K562 (cell line): ENCODE results near the gene SCUBE1. TPM values are rescaled to one million over a fixed set of nuclear protein-coding genes. Genes with fewer than 3 reads are reported as not detected.
A peak's percentile ranks its signal among the peaks of the same experiment; 100 is the strongest.

ENCODE experiments used
- ATAC-seq: fragments of 200-7000 bp; cut with Tn5 transposase; 3 replicates; pipeline ENCODE4 v1.9.1; 2020; ENCODE audit warnings: moderate library complexity
- BruUV-seq: library from RNA; stranded (reverse); fragments of 400-500 nt; replicated peaks from 2 replicates; lab custom pipeline; 2021; lab: Mats Ljungman, UMichigan
- CTCF ChIA-PET: fragments of 300-600 bp; formaldehyde crosslinking; extraction: SDS; loops from one replicate; lab custom pipeline; 2021; ENCODE audit warnings: low intra/inter-chr PET ratio; lab: Yijun Ruan, JAX
- POLR2A ChIA-PET: fragments of 300-600, 350-650 bp; sonication (Branson Sonifier 250); formaldehyde crosslinking; extraction: SDS; loops from one replicate; lab custom pipeline; 2021; ENCODE audit warnings: antibody characterized with exemption, inconsistent platforms; lab: Yijun Ruan, JAX
- DNase-seq, 4 experiments: peaks; one replicate each; pipeline versions ENCODE4 v3.0.0 to v3.0.0-alpha.2; 2011 to 2018; ENCODE audit warnings: low spot score in 3 of 4, mixed read lengths in 3 of 4; ENCODE audit errors: extremely low read depth in 1 of 4
- FAIRE-seq: peaks from 2 replicates; lab custom pipeline; 2011; peaks lifted over from hg19 to GRCh38; lab: Jason Lieb, UNC
- H2AFZ ChIP-seq: 2 replicates; pipeline ENCODE4 v1.6.0; 2011; ENCODE audit warnings: low read depth, low read length, control low read depth, inconsistent platforms
- H3K27ac ChIP-seq: fragments of 200-600 bp; 3 replicates; pipeline ENCODE4 v1.8.0; 2011; ENCODE audit warnings: low read depth, mild to moderate bottlenecking, control low read depth, inconsistent platforms, low read length, moderate library complexity, mixed read lengths; ENCODE audit errors: extremely low read depth
- H3K27me3 ChIP-seq, 2 experiments: fragments of 300-600 bp in 1 of 2; 2 replicates in 1 of 2; 3 replicates in 1 of 2; pipeline versions ENCODE4 v1.6.0 to v1.8.0; 2011; ENCODE audit warnings: inconsistent platforms in 2 of 2, low read length in 2 of 2, mild to moderate bottlenecking in 1 of 2, mixed read lengths in 1 of 2, moderate library complexity in 1 of 2; ENCODE audit not compliant: control insufficient read depth in 2 of 2, insufficient read depth in 2 of 2
- H3K36me3 ChIP-seq: fragments of 300-600 bp; 3 replicates; pipeline ENCODE4 v1.8.0; 2011; ENCODE audit warnings: mild to moderate bottlenecking, low read length, inconsistent platforms; ENCODE audit not compliant: control insufficient read depth, insufficient read depth
- H3K4me1 ChIP-seq, 2 experiments: fragments of 200-600 bp in 1 of 2; replicated peaks in 1 of 2; 2 replicates in 1 of 2; 3 replicates in 1 of 2; pipeline versions ENCODE4 v1.5.1 to v1.8.0; 2011; ENCODE audit warnings: inconsistent platforms in 2 of 2, low read length in 2 of 2, mild to moderate bottlenecking in 1 of 2, mixed read lengths in 1 of 2, moderate library complexity in 1 of 2; ENCODE audit not compliant: control insufficient read depth in 2 of 2, insufficient read depth in 2 of 2
- H3K4me2 ChIP-seq: 2 replicates; pipeline ENCODE4 v1.6.1; 2011; ENCODE audit warnings: low read length, control low read depth, inconsistent platforms, mixed read lengths; ENCODE audit not compliant: insufficient read depth
- H3K4me3 ChIP-seq: fragments of 200-600 bp; sonication (generic), shearing (Covaris generic); 2 replicates; pipeline ENCODE4 v1.5.1; 2016; ENCODE audit warnings: control low read depth, inconsistent platforms
- H3K79me2 ChIP-seq: fragments of 200-600 bp; 3 replicates; pipeline ENCODE4 v1.8.0; 2011; ENCODE audit warnings: low read length, inconsistent platforms; ENCODE audit not compliant: control insufficient read depth, insufficient read depth
- H3K9ac ChIP-seq, 2 experiments: 2 replicates each; pipeline versions ENCODE4 v1.6.0 to v1.6.1; 2011; ENCODE audit warnings: low read depth in 2 of 2, low read length in 2 of 2, control low read depth in 1 of 2, inconsistent platforms in 1 of 2, mild to moderate bottlenecking in 1 of 2, mixed read lengths in 1 of 2; ENCODE audit not compliant: insufficient read depth in 1 of 2
- H3K9me1 ChIP-seq: one replicate; pipeline ENCODE4 v1.6.0; 2011; ENCODE audit warnings: inconsistent platforms, mild to moderate bottlenecking, low read length, moderate library complexity; ENCODE audit not compliant: control insufficient read depth, insufficient read depth
- H3K9me3 ChIP-seq: replicated peaks from 2 replicates; pipeline ENCODE4 v1.5.1; 2011; ENCODE audit warnings: low read depth, low read length, inconsistent platforms; ENCODE audit not compliant: control insufficient read depth, insufficient read depth
- H4K20me1 ChIP-seq: replicated peaks from 2 replicates; pipeline ENCODE4 v1.6.1; 2011; ENCODE audit warnings: low read length, inconsistent platforms, mixed read lengths; ENCODE audit not compliant: control insufficient read depth, insufficient read depth
- ARID4B ChIP-seq: sonication (generic); formaldehyde crosslinking; IDR thresholded peaks from 2 replicates; pipeline ENCODE4 v1.8.0; 2022; ENCODE audit warnings: mild to moderate bottlenecking, missing genetic modification reagents
- ATF1 ChIP-seq, 2 experiments: fragments of 450-650 bp in 1 of 2; IDR thresholded peaks; 2 replicates each; pipeline ENCODE4 v1.6.1; 2016; ENCODE audit warnings: missing compliant biosample characterization in 1 of 2, missing genetic modification characterization in 1 of 2
- CBFA2T2 ChIP-seq: fragments of 450-650 bp; conservative IDR thresholded peaks from 2 replicates; pipeline ENCODE4 v1.6.1; 2017; ENCODE audit warnings: mild to moderate bottlenecking
- FOXA1 ChIP-seq: fragments of 450-650 bp; IDR thresholded peaks from 2 replicates; pipeline ENCODE4 v1.6.1; 2016; ENCODE audit warnings: mild to moderate bottlenecking, borderline replicate concordance
- HSF4 ChIP-seq: fragments of 250-450 bp; sonication (Bioruptor Pico); IDR thresholded peaks from 2 replicates; pipeline ENCODE4 v2.1.2; 2022; ENCODE audit warnings: mild to moderate bottlenecking, moderate library complexity, borderline replicate concordance
- MAFK ChIP-seq: IDR thresholded peaks from 2 replicates; pipeline ENCODE4 v1.6.1; 2011; ENCODE audit warnings: low read length, improper control_type of control experiment
- NFRKB ChIP-seq: fragments of 450-650 bp; IDR thresholded peaks from 2 replicates; pipeline ENCODE4 v1.6.1; 2016; ENCODE audit warnings: low read depth
- NR2C1 ChIP-seq, 2 experiments: fragments of 450-650 bp; IDR thresholded peaks; 2 replicates each; pipeline ENCODE4 v1.6.1; 2017; ENCODE audit warnings: mild to moderate bottlenecking in 2 of 2, antibody characterized with exemption in 1 of 2, inconsistent platforms in 1 of 2, missing compliant biosample characterization in 1 of 2, missing genetic modification characterization in 1 of 2
- NR2C2 ChIP-seq, 2 experiments: fragments of 200-800 bp in 1 of 2; sonication (Bioruptor generic) in 1 of 2; sonication (generic) in 1 of 2; formaldehyde crosslinking in 1 of 2; IDR thresholded peaks; 2 replicates each; pipeline versions ENCODE4 v1.6.1 to v1.8.0; 2016 to 2022; ENCODE audit warnings: mild to moderate bottlenecking in 1 of 2, missing compliant biosample characterization in 1 of 2, missing genetic modification characterization in 1 of 2, missing genetic modification reagents in 1 of 2
- PHF21A ChIP-seq: fragments of 450-650 bp; IDR thresholded peaks from 2 replicates; pipeline ENCODE4 v1.6.1; 2017; ENCODE audit warnings: low read depth, borderline replicate concordance
- POLR2B ChIP-seq: fragments of 450-650 bp; IDR thresholded peaks from 2 replicates; pipeline ENCODE4 v1.6.1; 2018; ENCODE audit warnings: low read depth; ENCODE audit not compliant: partially characterized antibody
- RUNX1 ChIP-seq: sonication (generic); IDR thresholded peaks from 2 replicates; pipeline ENCODE4 v1.6.1; 2016; ENCODE audit warnings: antibody characterized with exemption, low read depth
- TRIM24 ChIP-seq, 2 experiments: fragments of 450-650 bp; IDR thresholded peaks; 2 replicates each; pipeline ENCODE4 v1.6.1; 2016
- ZBTB8A ChIP-seq: fragments of 450-650 bp; IDR thresholded peaks from 2 replicates; pipeline ENCODE4 v1.6.1; 2018; ENCODE audit warnings: mild to moderate bottlenecking, moderate library complexity; ENCODE audit not compliant: partially characterized antibody
- ZFP1 ChIP-seq: fragments of 450-650 bp; formaldehyde crosslinking; IDR thresholded peaks from 2 replicates; pipeline ENCODE4 v1.4.0; 2020; ENCODE audit warnings: mild to moderate bottlenecking, mixed read lengths
- ZNF431 ChIP-seq: sonication (generic); formaldehyde crosslinking; IDR thresholded peaks from 2 replicates; pipeline ENCODE4 v1.8.0; 2022; ENCODE audit warnings: mild to moderate bottlenecking, missing genetic modification reagents
- ZNF785 ChIP-seq: fragments of 250-450 bp; sonication (Bioruptor Pico); IDR thresholded peaks from 2 replicates; pipeline ENCODE4 v1.4.0; 2020; ENCODE audit warnings: mild to moderate bottlenecking
- WGBS: fragments of 100-300 bp; shearing (Covaris generic); methylation state at CpG from one replicate; pipeline ENCODE4 v1.1.6; 2016; ENCODE audit warnings: low coverage, mixed read lengths; ENCODE audit not compliant: insufficient coverage; ENCODE audit errors: missing lambda C conversion rate; 5-methylcytosine and 5-hydroxymethylcytosine counted together
- in situ Hi-C: fragments of 300-500 bp; cut with MboI; formaldehyde crosslinking; loops from 4 replicates; pipeline ENCODE4 v1.15.0; 2018; ENCODE audit warnings: inconsistent platforms, mixed read lengths
- intact Hi-C: fragments of 100-400 bp; cut with micrococcal nuclease; formaldehyde crosslinking; loops from 2 replicates; pipeline ENCODE4 v1.14.2; 2022
- polyA plus RNA-seq, 8 experiments: library from polyadenylated mRNA; depleted of rRNA in 4 of 8; stranded (reverse) in 5 of 8; unstranded in 3 of 8; fragments of >200 nt; fragmentation: Nextera tagmentation in 2 of 8; fragmentation: Illumina TruSeq in 1 of 8; extraction: Ambion mirVana in 2 of 8; extraction: Trizol in 1 of 8; gene quantifications; 2 replicates each; pipeline versions ENCODE4 v1.2.1 to v1.2.3, GENCODE V29; 2011 to 2014; ENCODE audit warnings: inconsistent platforms in 1 of 8, missing spikeins in 1 of 8
- total RNA-seq, 7 experiments: library from RNA; depleted of rRNA in 6 of 7; stranded (reverse); fragments of >200 nt in 6 of 7; fragmentation: Illumina TruSeq in 2 of 7; extraction: Trizol in 2 of 7; gene quantifications; 2 replicates each; pipeline versions ENCODE4 v1.2.1 to v1.2.3, GENCODE V29; 2011 to 2021; ENCODE audit warnings: low replicate concordance in 1 of 7

SCUBE1 gene
- total and polyA plus RNA-seq, 9 of the 15 experiments (the other 6 are each of a cell fraction or from before 2014, with no cell fraction given): 0.03 to 0.47 (median 0.29) TPM; not detected in 6

DNA sequence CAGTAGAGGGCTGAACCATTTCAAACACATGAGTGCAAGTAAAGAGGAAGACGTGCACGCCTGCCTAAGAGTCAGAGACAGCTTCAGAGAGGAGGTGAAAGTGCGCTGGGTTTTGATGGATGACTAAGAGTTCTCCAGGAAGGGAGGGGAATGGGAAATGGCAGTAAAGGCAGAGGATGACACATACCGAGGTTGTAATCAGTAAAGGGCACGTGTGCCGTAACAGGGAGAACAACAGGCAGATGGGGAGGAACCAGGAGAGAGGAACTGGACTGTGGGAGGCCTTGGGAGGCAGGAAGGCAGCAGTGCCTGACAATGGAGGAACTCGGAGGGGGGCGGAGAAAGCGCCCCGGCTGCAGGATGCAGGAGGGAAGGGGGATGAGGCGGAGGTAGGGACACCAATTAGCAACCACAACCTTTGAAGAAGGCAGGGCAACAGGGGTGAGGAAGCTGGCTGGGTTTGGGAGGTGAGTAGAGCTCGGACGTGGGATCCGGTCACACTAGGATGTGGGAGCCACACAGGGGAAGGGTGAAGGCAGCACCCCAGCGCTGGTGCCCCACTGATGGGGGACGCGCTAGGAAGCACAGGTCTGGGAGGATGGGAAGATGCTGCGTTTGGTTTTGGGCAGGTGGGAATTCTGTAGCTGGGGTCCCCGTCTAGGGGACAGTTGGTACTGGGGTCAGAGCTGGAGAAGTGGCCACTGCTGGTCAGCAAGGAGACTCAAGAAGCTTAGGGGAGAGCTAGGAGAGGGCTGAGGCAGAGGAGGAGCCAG is 67.4 kb downstream of the SCUBE1 start:
- ChIA-PET POLR2A (interaction anchor here (1.2 kb wide), 1 partner anchor 17 kb away, joined by 3 read pairs; no protein-coding TSS in a partner anchor), CTCF (interaction anchor here (2.9 to 3.8 kb wide), 2 partner anchors 70 to 110 kb away, joined by 22 to 26 read pairs; no protein-coding TSS in a partner anchor)
- H3K9me1 ChIP-seq: no peaks in the 10 kb centered on the region
- no TSS peak for BruUV-seq
- peaks cover 9% of the 10 kb centered on the region for H4K20me1 ChIP-seq
- H3K4me1 ChIP-seq: peaks cover 6 to 18% of the 10 kb centered on the region in 2 experiments; a peak in 3 of 5 replicates
- WGBS: 15% methylated on average over 13 of the region's 19 CpGs
- no peak overlapping the region for H2AFZ ChIP-seq
- in situ Hi-C loops: loop anchor here (10.0 kb wide), 1 partner anchor 99 kb away; no protein-coding TSS in a partner anchor
- peak overlapping the region; percentile 29; the same call in 1 of the 2 replicates for H3K4me2 ChIP-seq
- H3K9me3 ChIP-seq: no peaks in the 10 kb centered on the region
- intact Hi-C loops: loop anchor here (2.0 kb wide), 1 partner anchor 109 kb away; no protein-coding TSS in a partner anchor
- H3K27me3 ChIP-seq: peaks cover 6 to 29% of the 10 kb centered on the region in 2 experiments; a peak in 2 of 5 replicates
- no peaks in the 10 kb centered on the region for H3K36me3 ChIP-seq
- DNase-seq: peak; percentile 34 to 63 (median 46)
- no peak overlapping the region for H3K27ac ChIP-seq
- no peak overlapping the region for H3K9ac ChIP-seq
- peak; percentile 61 for ATAC-seq
- H3K79me2 ChIP-seq: no peaks in the 10 kb centered on the region
- FAIRE-seq: peak; percentile 86
- H3K4me3 ChIP-seq: no peak overlapping the region
- TF ChIP-seq TRIM24 (IDR thresholded peaks at IDR 0.05) (peak in 1 of 2 experiments; percentile 52; a peak in 1 of 4 replicates), ZNF431 (CRISPR knock-in tag) (no peak), NR2C1 (IDR thresholded peaks at IDR 0.05) (no peak), NR2C1 (tag; IDR thresholded peaks at IDR 0.05) (0 out of 2 replicates have a peak, but pooled peaks have one; percentile 33), NR2C2 (CRISPR knock-in tag; IDR thresholded peaks at IDR 0.05) (no peak), NR2C2 (tag; IDR thresholded peaks at IDR 0.05) (peak; percentile 53; the same call in 1 of the 2 replicates), ZBTB8A (no peak), POLR2B (no peak), CBFA2T2 (peak; percentile 61), MAFK (no peak), RUNX1 (no peak), ATF1 (CRISPR knock-in tag; IDR thresholded peaks at IDR 0.05) (no peak), ATF1 (tag; IDR thresholded peaks at IDR 0.05) (no peak), NFRKB (no peak), HSF4 (no peak), ZNF785 (CRISPR knock-in tag) (no peak), ARID4B (no peak), PHF21A (no peak), FOXA1 (no peak), ZFP1 (CRISPR knock-in tag) (no peak)
